Astrocyte (in vitro differentiated cells and primary cell): ENCODE data around the gene OR2B2. TPM values are rescaled to one million over a fixed set of nuclear protein-coding genes. Genes with fewer than 3 reads are reported as not detected.

Experiments used
- DNase-seq: peaks from one replicate; pipeline ENCODE4 v3.0.0-alpha.2; 2010; ENCODE audit warnings: low read depth
- FAIRE-seq: peaks from 2 replicates; lab custom pipeline; 2011; peaks lifted over from hg19 to GRCh38; lab: Jason Lieb, UNC
- H2AFZ ChIP-seq: 2 replicates; pipeline ENCODE4 v1.6.0; 2012; ENCODE audit warnings: low read depth, low read length, inconsistent platforms
- H3K27ac ChIP-seq: 2 replicates; pipeline ENCODE4 v1.5.1; 2011; ENCODE audit warnings: low read depth, low read length, inconsistent platforms
- H3K27me3 ChIP-seq: 2 replicates; pipeline ENCODE4 v1.6.0; 2011; ENCODE audit warnings: low read length, inconsistent platforms; ENCODE audit not compliant: insufficient read depth
- H3K36me3 ChIP-seq: 2 replicates; pipeline ENCODE4 v1.5.1; 2011; ENCODE audit warnings: low read length, inconsistent platforms; ENCODE audit not compliant: insufficient read depth
- H3K4me1 ChIP-seq: 2 replicates; pipeline ENCODE4 v1.5.1; 2011; ENCODE audit warnings: low read length, inconsistent platforms; ENCODE audit not compliant: insufficient read depth
- H3K4me2 ChIP-seq: 2 replicates; pipeline ENCODE4 v1.6.0; 2012; ENCODE audit warnings: low read length, inconsistent platforms
- H3K4me3 ChIP-seq: 2 replicates; pipeline ENCODE4 v1.5.1; 2011; ENCODE audit warnings: low read depth, mild to moderate bottlenecking, low read length, inconsistent platforms; ENCODE audit not compliant: insufficient read depth
- H3K79me2 ChIP-seq: 2 replicates; pipeline ENCODE4 v1.6.0; 2012; ENCODE audit warnings: mild to moderate bottlenecking, low read length, inconsistent platforms; ENCODE audit not compliant: insufficient read depth
- H3K9ac ChIP-seq: 2 replicates; pipeline ENCODE4 v1.6.0; 2012; ENCODE audit warnings: mild to moderate bottlenecking, low read length, inconsistent platforms
- H3K9me3 ChIP-seq: 2 replicates; pipeline ENCODE4 v1.5.1; 2012; ENCODE audit warnings: low read depth, mild to moderate bottlenecking, low read length, inconsistent platforms; ENCODE audit not compliant: insufficient read depth
- H4K20me1 ChIP-seq: 2 replicates; pipeline ENCODE4 v1.6.0; 2012; ENCODE audit warnings: low read length, inconsistent platforms; ENCODE audit not compliant: insufficient read depth
- H3K27ac Mint-ChIP-seq: one replicate; pipeline ENCODE4 v1.8.0; 2021; ENCODE audit warnings: mild to moderate bottlenecking, mixed read lengths; ENCODE audit not compliant: unreplicated experiment
- H3K27me3 Mint-ChIP-seq: one replicate; pipeline ENCODE4 v1.8.0; 2021; ENCODE audit warnings: low read depth, mixed read lengths; ENCODE audit not compliant: unreplicated experiment
- H3K36me3 Mint-ChIP-seq: one replicate; pipeline ENCODE4 v1.8.0; 2021; ENCODE audit warnings: low read depth, mixed read lengths; ENCODE audit not compliant: unreplicated experiment
- H3K4me1 Mint-ChIP-seq: one replicate; pipeline ENCODE4 v1.8.0; 2021; ENCODE audit warnings: low read depth, mixed read lengths; ENCODE audit not compliant: unreplicated experiment
- H3K4me3 Mint-ChIP-seq: one replicate; pipeline ENCODE4 v1.8.0; 2021; ENCODE audit warnings: mild to moderate bottlenecking, moderate library complexity, mixed read lengths; ENCODE audit not compliant: unreplicated experiment
- H3K9me3 Mint-ChIP-seq: one replicate; pipeline ENCODE4 v1.8.0; 2021; ENCODE audit warnings: mild to moderate bottlenecking, mixed read lengths; ENCODE audit not compliant: unreplicated experiment
- CTCF ChIP-seq: IDR thresholded peaks from 2 replicates; pipeline ENCODE4 v1.5.1; 2011; ENCODE audit warnings: low read depth, mild to moderate bottlenecking, inconsistent platforms, low read length, moderate library complexity; ENCODE audit not compliant: insufficient read depth
- EZH2 ChIP-seq: IDR thresholded peaks from 2 replicates; pipeline ENCODE4 v1.6.1; 2012; ENCODE audit warnings: mild to moderate bottlenecking, low read length, inconsistent platforms; ENCODE audit not compliant: insufficient read depth
- total RNA-seq: library from RNA; stranded (reverse); gene quantifications from 2 replicates; pipeline ENCODE4 v1.2.1, GENCODE V29; 2021

The OR2B2 gene
- total RNA-seq, 1 donor from 2014 or later = not detected

DNA sequence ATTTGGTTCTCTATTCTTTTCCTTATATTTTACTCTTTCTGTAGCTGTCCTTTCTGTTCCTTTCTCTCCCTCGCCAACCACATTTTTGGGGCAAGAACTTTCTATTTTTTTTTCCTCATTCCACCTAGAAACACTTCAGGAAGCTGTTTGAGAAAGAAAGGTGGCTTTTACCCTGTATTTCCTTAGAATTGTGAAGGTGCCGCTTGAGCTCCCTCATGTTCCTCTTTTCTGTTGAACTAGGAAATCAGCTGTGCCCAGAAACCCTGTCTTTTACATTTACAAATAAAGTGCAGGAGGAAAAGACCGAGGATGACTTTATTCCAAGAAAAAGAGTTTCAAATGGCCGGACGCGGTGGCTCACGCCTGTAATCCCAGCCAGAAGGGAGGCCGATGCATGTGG lies 38.2 kb downstream of the OR2B2 start:
- Histone ChIP-seq H3K36me3 (no peaks in the 10 kb centered on the region), H3K4me3 (peak overlapping the region; percentile 73), H3K4me2 (peak overlapping the region; percentile 88), H3K79me2 (no peaks in the 10 kb centered on the region), H2AFZ (peak overlapping the region; percentile 85), H3K27ac (peak overlapping the region; percentile 85), H3K9me3 (no peaks in the 10 kb centered on the region), H4K20me1 (no peaks in the 10 kb centered on the region), H3K27me3 (no peaks in the 10 kb centered on the region), H3K9ac (peak overlapping the region; percentile 86), H3K4me1 (peaks cover 13% of the 10 kb centered on the region)
- H3K4me3 Mint-ChIP-seq = peak overlapping the region; percentile 28
- no peak for DNase-seq
- H3K4me1 Mint-ChIP-seq = no peaks in the 10 kb centered on the region
- TF ChIP-seq EZH2 = no peak
- no peak for TF ChIP-seq CTCF
- H3K9me3 Mint-ChIP-seq = no peaks in the 10 kb centered on the region
- no peak for FAIRE-seq
- H3K27ac Mint-ChIP-seq = peak overlapping the region; percentile 1
- peaks cover 6% of the 10 kb centered on the region for H3K27me3 Mint-ChIP-seq
- no peaks in the 10 kb centered on the region for H3K36me3 Mint-ChIP-seq

DNA sequence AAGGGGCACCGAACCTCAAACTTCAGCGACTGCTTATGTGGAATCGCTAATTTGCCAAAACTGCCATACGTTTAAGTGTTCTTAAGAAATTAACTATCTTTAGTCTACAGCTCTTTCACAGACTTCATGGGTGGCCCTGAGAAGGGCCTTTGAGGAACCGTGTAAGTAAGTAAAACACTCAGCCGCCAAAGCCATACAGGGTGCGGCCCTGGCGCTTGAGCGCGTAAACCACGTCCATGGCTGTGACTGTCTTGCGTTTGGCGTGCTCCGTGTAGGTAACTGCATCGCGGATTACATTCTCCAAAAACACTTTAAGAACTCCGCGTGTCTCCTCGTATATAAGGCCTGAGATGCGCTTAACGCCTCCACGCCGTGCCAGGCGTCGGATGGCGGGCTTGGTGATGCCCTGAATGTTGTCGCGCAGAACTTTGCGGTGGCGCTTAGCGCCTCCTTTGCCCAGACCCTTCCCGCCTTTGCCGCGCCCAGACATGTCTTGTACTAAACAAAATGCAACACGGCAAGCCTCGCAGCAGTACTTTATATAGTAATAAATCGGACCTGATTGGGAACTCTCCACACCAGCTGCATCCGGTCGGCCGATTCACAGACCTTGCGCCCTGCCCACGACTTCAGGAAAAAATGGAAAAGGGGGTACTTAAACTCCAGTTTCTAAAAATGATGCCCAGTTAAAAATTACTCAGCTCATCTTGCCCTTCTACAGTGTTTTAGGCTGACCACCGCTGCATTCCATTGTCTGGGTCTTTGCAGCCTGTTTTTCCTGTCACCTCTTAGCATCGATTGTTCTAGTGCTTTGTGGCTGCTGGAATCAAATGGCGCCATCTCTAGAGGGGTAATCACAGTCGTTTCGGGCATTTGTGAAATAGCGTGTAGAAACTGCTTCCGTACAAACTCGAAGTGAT lies 38.9 kb downstream of the OR2B2 start:
- no peak for TF ChIP-seq CTCF
- TF ChIP-seq EZH2 = no peak
- H3K27ac Mint-ChIP-seq = peak overlapping the region; percentile 64
- H3K4me3 Mint-ChIP-seq = peak overlapping the region; percentile 88
- peak overlapping the region; percentile 85 for H3K27ac ChIP-seq
- no peaks in the 10 kb centered on the region for H3K36me3 Mint-ChIP-seq
- peak overlapping the region; percentile 85 for H2AFZ ChIP-seq
- peak overlapping the region; percentile 88 for H3K4me2 ChIP-seq
- H3K27me3 ChIP-seq = no peaks in the 10 kb centered on the region
- no peaks in the 10 kb centered on the region for H3K36me3 ChIP-seq
- peak overlapping the region; percentile 73 for H3K4me3 ChIP-seq
- no peaks in the 10 kb centered on the region for H3K9me3 ChIP-seq
- DNase-seq (peak; percentile 67), FAIRE-seq (no peak)
- no peaks in the 10 kb centered on the region for H3K9me3 Mint-ChIP-seq
- H3K4me1 Mint-ChIP-seq = no peaks in the 10 kb centered on the region
- H3K9ac ChIP-seq = peak overlapping the region; percentile 86
- no peaks in the 10 kb centered on the region for H3K79me2 ChIP-seq
- H3K27me3 Mint-ChIP-seq = peaks cover 3% of the 10 kb centered on the region
- no peaks in the 10 kb centered on the region for H4K20me1 ChIP-seq
- peaks cover 13% of the 10 kb centered on the region for H3K4me1 ChIP-seq

GRCh38 chr6:27872642-27873020 lies 39.6 kb downstream of the OR2B2 start:
- no peaks in the 10 kb centered on the region for H4K20me1 ChIP-seq
- Mint-ChIP-seq H3K9me3 (no peaks in the 10 kb centered on the region), H3K36me3 (no peaks in the 10 kb centered on the region), H3K27ac (peak overlapping the region; percentile 64), H3K4me3 (peak overlapping the region; percentile 88), H3K27me3 (peaks cover 3% of the 10 kb centered on the region), H3K4me1 (no peaks in the 10 kb centered on the region)
- peak overlapping the region; percentile 86 for H3K9ac ChIP-seq
- no peak for TF ChIP-seq EZH2
- TF ChIP-seq CTCF = no peak
- H3K36me3 ChIP-seq = no peaks in the 10 kb centered on the region
- no peaks in the 10 kb centered on the region for H3K27me3 ChIP-seq
- peaks cover 17% of the 10 kb centered on the region for H3K4me1 ChIP-seq
- H3K27ac ChIP-seq = peak overlapping the region; percentile 85
- H3K4me2 ChIP-seq = peak overlapping the region; percentile 88
- H2AFZ ChIP-seq = peak overlapping the region; percentile 85
- no peaks in the 10 kb centered on the region for H3K79me2 ChIP-seq
- no peaks in the 10 kb centered on the region for H3K9me3 ChIP-seq
- DNase-seq (no peak), FAIRE-seq (no peak)
- H3K4me3 ChIP-seq = peak overlapping the region; percentile 73
